ENCODE data around the gene STX10. TPM values are rescaled to one million over a fixed set of nuclear protein-coding genes. Genes with fewer than 3 reads are reported as not detected.

The STX10 gene
- total RNA-seq, 6 experiments from 2014 or later: 48.5 to 63.4 (median 54.0) TPM

GRCh38 chr19:13117176-13117771 is 32.9 kb downstream of the STX10 start:
- Mint-ChIP-seq H3K27me3 (ENCODE audit: insufficient read depth) (no peaks in the 10 kb centered on the region; the same call in 1 of the 2 replicates), H3K4me3 (peak overlapping the region; percentile 99), H3K27ac (peak overlapping the region; percentile 95), H3K9me3 (no peaks in the 10 kb centered on the region), H3K36me3 (ENCODE audit: low read depth) (peaks cover 6% of the 10 kb centered on the region; the same call in 1 of the 2 replicates), H3K4me1 (ENCODE audit: low read depth) (peaks cover 54% of the 10 kb centered on the region)
- no peak for DNase-seq
- TF ChIP-seq CTCF (IDR thresholded peaks at IDR 0.05): no peak

GRCh38 chr19:13116282-13117175 is 33.6 kb downstream of the STX10 start, which contains the start of gene TRMT1:
TSS of gene TRMT1 (minus strand) at chr19:13116740. CDS start at chr19:13116399, 341 bp downstream.
- Mint-ChIP-seq H3K4me1 (ENCODE audit: low read depth) (peaks cover 46% of the 10 kb centered on the region), H3K27me3 (ENCODE audit: insufficient read depth) (no peaks in the 10 kb centered on the region; the same call in 1 of the 2 replicates), H3K9me3 (no peaks in the 10 kb centered on the region), H3K27ac (peak within 1 kb of the TSS; percentile 95), H3K4me3 (peak within 1 kb of the TSS; percentile 99), H3K36me3 (ENCODE audit: low read depth) (peaks cover 6% of the 10 kb centered on the region; the same call in 1 of the 2 replicates)
- no peak for TF ChIP-seq CTCF (IDR thresholded peaks at IDR 0.05)
- peak; percentile 93 for DNase-seq

GRCh38 chr19:13115936-13116281 is 34.3 kb downstream of the STX10 start:
- Mint-ChIP-seq H3K27me3 (ENCODE audit: insufficient read depth) (no peaks in the 10 kb centered on the region; the same call in 1 of the 2 replicates), H3K27ac (peak overlapping the region; percentile 95), H3K4me3 (peak overlapping the region; percentile 99), H3K36me3 (ENCODE audit: low read depth) (peaks cover 6% of the 10 kb centered on the region; the same call in 1 of the 2 replicates), H3K4me1 (ENCODE audit: low read depth) (peaks cover 40% of the 10 kb centered on the region), H3K9me3 (no peaks in the 10 kb centered on the region)
- no peak for DNase-seq
- TF ChIP-seq CTCF (IDR thresholded peaks at IDR 0.05): no peak

- Mint-ChIP-seq H3K9me3 (no peaks in the 10 kb centered on the region), H3K27me3 (ENCODE audit: insufficient read depth) (no peaks in the 10 kb centered on the region; the same call in 1 of the 2 replicates), H3K36me3 (ENCODE audit: low read depth) (peaks cover 8% of the 10 kb centered on the region; the same call in 1 of the 2 replicates), H3K27ac (no peak overlapping the region), H3K4me1 (ENCODE audit: low read depth) (peaks cover 22% of the 10 kb centered on the region), H3K4me3 (no peak overlapping the region)
- no peak for DNase-seq
- TF ChIP-seq CTCF (IDR thresholded peaks at IDR 0.05): no peak
These were observed 37.6 kb downstream of the STX10 start for GRCh38 chr19:13112555-13112954.

GRCh38 chr19:13110099-13110610 is 40.0 kb downstream of the STX10 start:
- Mint-ChIP-seq H3K36me3 (ENCODE audit: low read depth) (peaks cover 4% of the 10 kb centered on the region; the same call in 1 of the 2 replicates), H3K9me3 (no peaks in the 10 kb centered on the region), H3K4me3 (no peak overlapping the region), H3K27me3 (ENCODE audit: insufficient read depth) (peaks cover 3% of the 10 kb centered on the region; the same call in 1 of the 2 replicates), H3K27ac (no peak overlapping the region), H3K4me1 (ENCODE audit: low read depth) (peaks cover 4% of the 10 kb centered on the region)
- no peak for TF ChIP-seq CTCF (IDR thresholded peaks at IDR 0.05)
- no peak for DNase-seq

Measured in HFFc6 (cell line).